ENCODE data around the gene PAM.
"Not testable (repeated sequence)": the region's sequence is repeated elsewhere in the genome, so short reads cannot be mapped to it uniquely, and the experiment has no call there.

The PAM gene

GRCh38 chr5:103000089-103000488 is 245.0 kb downstream of the PAM start:
- DNase-seq (ENCODE audit: low read depth): no peak

- DNase-seq (ENCODE audit: low read depth): no peak
These were observed 248.8 kb downstream of the PAM start for GRCh38 chr5:103003872-103004271.

GRCh38 chr5:103005276-103005675 is 250.2 kb downstream of the PAM start:
- no peak for DNase-seq (ENCODE audit: low read depth)

- DNase-seq (ENCODE audit: low read depth): no peak
These were observed 251.8 kb downstream of the PAM start for GRCh38 chr5:103006921-103007320.

GRCh38 chr5:103010168-103010567 is 255.1 kb downstream of the PAM start:
- DNase-seq (ENCODE audit: low read depth): no peak

GRCh38 chr5:103013933-103014552 is 258.9 kb downstream of the PAM start:
- DNase-seq (ENCODE audit: low read depth): no peak

GRCh38 chr5:103014983-103015382 is 259.9 kb downstream of the PAM start:
- no peak for DNase-seq (ENCODE audit: low read depth)

- DNase-seq (ENCODE audit: low read depth): no peak
These were observed 261.1 kb downstream of the PAM start for GRCh38 chr5:103016167-103016566.

- DNase-seq (ENCODE audit: low read depth): no peak
These were observed 264.7 kb downstream of the PAM start for GRCh38 chr5:103019804-103020203.

GRCh38 chr5:103021314-103021713 is 266.2 kb downstream of the PAM start:
- no peak for DNase-seq (ENCODE audit: low read depth)

- no peak for DNase-seq (ENCODE audit: low read depth)
These were observed 272.2 kb downstream of the PAM start for GRCh38 chr5:103027267-103027666.

GRCh38 chr5:103031607-103032006 is 276.5 kb downstream of the PAM start:
- DNase-seq (ENCODE audit: low read depth): no peak

- no peak for DNase-seq (ENCODE audit: low read depth)
These were observed 278.6 kb downstream of the PAM start for GRCh38 chr5:103033696-103034095.

GRCh38 chr5:103034662-103035392 is 279.7 kb downstream of the PAM start:
- DNase-seq (ENCODE audit: low read depth): no peak

- DNase-seq (ENCODE audit: low read depth): no peak
These were observed 280.6 kb downstream of the PAM start for GRCh38 chr5:103035701-103036100.

- no peak for DNase-seq (ENCODE audit: low read depth)
These were observed 281.5 kb downstream of the PAM start for GRCh38 chr5:103036601-103037000.

GRCh38 chr5:103037673-103038455 is 282.8 kb downstream of the PAM start:
- no peak for DNase-seq (ENCODE audit: low read depth)

GRCh38 chr5:103041071-103041676 is 286.1 kb downstream of the PAM start:
- no peak for DNase-seq (ENCODE audit: low read depth)

- not testable (repeated sequence) for DNase-seq (ENCODE audit: low read depth)
These were observed 291.6 kb downstream of the PAM start for GRCh38 chr5:103046706-103047105.

GRCh38 chr5:103057208-103058130 is 302.4 kb downstream of the PAM start:
- DNase-seq (ENCODE audit: low read depth): no peak

GRCh38 chr5:103059525-103059924 is 304.4 kb downstream of the PAM start:
- no peak for DNase-seq (ENCODE audit: low read depth)
